ENCODE measurements around the gene LCNL1.

DNA sequence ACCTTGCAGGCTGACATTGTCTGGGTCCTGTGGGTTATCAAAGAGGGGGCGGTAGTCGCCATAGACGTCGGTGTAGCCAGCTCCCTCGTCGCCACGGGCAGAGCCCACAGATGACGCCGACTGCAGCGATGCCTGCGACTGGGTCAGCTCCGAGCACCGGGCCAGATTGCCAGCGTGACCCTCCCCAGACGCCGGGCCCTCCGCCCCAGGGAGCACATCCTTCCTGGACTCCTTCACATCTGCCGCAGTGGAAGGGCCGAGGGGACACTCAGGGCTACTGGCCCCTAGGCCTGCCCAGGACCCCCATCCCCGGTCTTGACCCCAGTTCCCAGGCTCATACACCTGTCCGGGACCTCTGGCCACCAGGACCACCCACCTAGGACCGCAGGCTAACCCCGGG, 31.4 kb downstream of the LCNL1 start:
- TF ChIP-seq, protein P1, sequence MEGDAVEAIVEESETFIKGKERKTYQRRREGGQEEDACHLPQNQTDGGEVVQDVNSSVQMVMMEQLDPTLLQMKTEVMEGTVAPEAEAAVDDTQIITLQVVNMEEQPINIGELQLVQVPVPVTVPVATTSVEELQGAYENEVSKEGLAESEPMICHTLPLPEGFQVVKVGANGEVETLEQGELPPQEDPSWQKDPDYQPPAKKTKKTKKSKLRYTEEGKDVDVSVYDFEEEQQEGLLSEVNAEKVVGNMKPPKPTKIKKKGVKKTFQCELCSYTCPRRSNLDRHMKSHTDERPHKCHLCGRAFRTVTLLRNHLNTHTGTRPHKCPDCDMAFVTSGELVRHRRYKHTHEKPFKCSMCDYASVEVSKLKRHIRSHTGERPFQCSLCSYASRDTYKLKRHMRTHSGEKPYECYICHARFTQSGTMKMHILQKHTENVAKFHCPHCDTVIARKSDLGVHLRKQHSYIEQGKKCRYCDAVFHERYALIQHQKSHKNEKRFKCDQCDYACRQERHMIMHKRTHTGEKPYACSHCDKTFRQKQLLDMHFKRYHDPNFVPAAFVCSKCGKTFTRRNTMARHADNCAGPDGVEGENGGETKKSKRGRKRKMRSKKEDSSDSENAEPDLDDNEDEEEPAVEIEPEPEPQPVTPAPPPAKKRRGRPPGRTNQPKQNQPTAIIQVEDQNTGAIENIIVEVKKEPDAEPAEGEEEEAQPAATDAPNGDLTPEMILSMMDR (IDR thresholded peaks at IDR 0.05; ENCODE audit: insufficient read depth, low read depth, low read length), result no peak
- TF ChIP-seq EZH2 (IDR thresholded peaks at IDR 0.05; ENCODE audit: insufficient read depth, low read length), result no peak

All from astrocyte (in vitro differentiated cells and primary cell).